HEK293 (cell line): Measurements from ENCODE around the gene SRSF4.

Experiments used
- BCL11A ChIP-seq: fragments of 450-650 bp; formaldehyde crosslinking; IDR thresholded peaks from 2 replicates; pipeline ENCODE4 v1.5.1; 2016; ENCODE audit warnings: low read depth, missing biosample characterization, missing genetic modification characterization
- CTCF ChIP-seq: fragments of 450-650 bp; formaldehyde crosslinking; IDR thresholded peaks from 2 replicates; pipeline ENCODE4 v1.5.1; 2016; ENCODE audit warnings: missing biosample characterization, missing genetic modification characterization
- GLIS1 ChIP-seq: fragments of 450-650 bp; formaldehyde crosslinking; IDR thresholded peaks from 2 replicates; pipeline ENCODE4 v1.5.1; 2016; ENCODE audit warnings: missing biosample characterization, missing genetic modification characterization
- GLIS2 ChIP-seq: fragments of 450-650 bp; formaldehyde crosslinking; IDR thresholded peaks from 2 replicates; pipeline ENCODE4 v1.5.1; 2016; ENCODE audit warnings: missing biosample characterization, missing genetic modification characterization
- KLF16 ChIP-seq: fragments of 450-650 bp; formaldehyde crosslinking; IDR thresholded peaks from 2 replicates; pipeline ENCODE4 v1.5.1; 2017; ENCODE audit warnings: missing biosample characterization, missing genetic modification characterization
- KLF8 ChIP-seq: fragments of 450-650 bp; formaldehyde crosslinking; IDR thresholded peaks from 2 replicates; pipeline ENCODE4 v1.5.1; 2016; ENCODE audit warnings: missing biosample characterization, missing genetic modification characterization
- MZF1 ChIP-seq: fragments of 450-650 bp; formaldehyde crosslinking; IDR thresholded peaks from 2 replicates; pipeline ENCODE4 v1.5.1; 2017; ENCODE audit warnings: missing biosample characterization, missing genetic modification characterization, borderline replicate concordance
- PRDM10 ChIP-seq: fragments of 450-650 bp; formaldehyde crosslinking; IDR thresholded peaks from 2 replicates; pipeline ENCODE4 v1.5.1; 2016; ENCODE audit warnings: missing biosample characterization, missing genetic modification characterization
- RBAK ChIP-seq: fragments of 450-650 bp; formaldehyde crosslinking; IDR thresholded peaks from 2 replicates; pipeline ENCODE4 v1.5.1; 2016; ENCODE audit warnings: missing biosample characterization, missing genetic modification characterization
- REPIN1 ChIP-seq: fragments of 450-650 bp; formaldehyde crosslinking; IDR thresholded peaks from 2 replicates; pipeline ENCODE4 v1.5.1; 2017; ENCODE audit warnings: missing biosample characterization, missing genetic modification characterization, low read depth
- TRIM28 ChIP-seq: IDR thresholded peaks from 2 replicates; pipeline ENCODE4 v1.6.1; 2011; ENCODE audit warnings: low read length, control low read depth, borderline replicate concordance
- ZBTB21 ChIP-seq: fragments of 450-650 bp; formaldehyde crosslinking; IDR thresholded peaks from 2 replicates; pipeline ENCODE4 v1.5.1; 2017; ENCODE audit warnings: missing biosample characterization, missing genetic modification characterization
- ZBTB44 ChIP-seq: fragments of 450-650 bp; IDR thresholded peaks from 2 replicates; pipeline ENCODE4 v1.5.1; 2018; ENCODE audit warnings: missing biosample characterization, mild to moderate bottlenecking, missing genetic modification characterization
- ZBTB6 ChIP-seq: fragments of 450-650 bp; formaldehyde crosslinking; IDR thresholded peaks from 2 replicates; pipeline ENCODE4 v1.5.1; 2017; ENCODE audit warnings: missing biosample characterization, missing genetic modification characterization
- ZBTB7A ChIP-seq: fragments of 450-650 bp; formaldehyde crosslinking; IDR thresholded peaks from 2 replicates; pipeline ENCODE4 v1.5.1; 2016; ENCODE audit warnings: low read depth, missing biosample characterization, missing genetic modification characterization
- ZBTB8A ChIP-seq: fragments of 450-650 bp; formaldehyde crosslinking; IDR thresholded peaks from 2 replicates; pipeline ENCODE4 v1.5.1; 2016; ENCODE audit warnings: missing biosample characterization, missing genetic modification characterization
- ZFP3 ChIP-seq: fragments of 450-650 bp; formaldehyde crosslinking; IDR thresholded peaks from 2 replicates; pipeline ENCODE4 v1.5.1; 2016; ENCODE audit warnings: low read depth, missing biosample characterization, missing genetic modification characterization
- ZNF10 ChIP-seq: fragments of 450-650 bp; formaldehyde crosslinking; IDR thresholded peaks from 2 replicates; pipeline ENCODE4 v1.5.1; 2017; ENCODE audit warnings: missing biosample characterization, missing genetic modification characterization
- ZNF175 ChIP-seq: fragments of 450-650 bp; formaldehyde crosslinking; IDR thresholded peaks from 2 replicates; pipeline ENCODE4 v1.5.1; 2016; ENCODE audit warnings: missing biosample characterization, missing genetic modification characterization
- ZNF248 ChIP-seq: fragments of 450-650 bp; formaldehyde crosslinking; IDR thresholded peaks from 2 replicates; pipeline ENCODE4 v1.5.1; 2017; ENCODE audit warnings: missing biosample characterization, missing genetic modification characterization
- ZNF274 ChIP-seq, 2 experiments: fragments of 200-500 bp in 1 of 2; fragments of 450-650 bp in 1 of 2; sonication (Bioruptor generic) in 1 of 2; formaldehyde crosslinking in 1 of 2; IDR thresholded peaks; 2 replicates each; pipeline versions ENCODE4 v1.5.1 to v1.6.1; 2014 to 2016; ENCODE audit warnings: borderline replicate concordance in 1 of 2, inconsistent platforms in 1 of 2, low read length in 1 of 2, missing biosample characterization in 1 of 2, missing genetic modification characterization in 1 of 2
- ZNF398 ChIP-seq: fragments of 450-650 bp; formaldehyde crosslinking; IDR thresholded peaks from 2 replicates; pipeline ENCODE4 v1.5.1; 2017; ENCODE audit warnings: missing biosample characterization, missing genetic modification characterization
- ZNF433 ChIP-seq: fragments of 450-650 bp; formaldehyde crosslinking; IDR thresholded peaks from 2 replicates; pipeline ENCODE4 v1.5.1; 2016; ENCODE audit warnings: missing biosample characterization, missing genetic modification characterization, low read depth
- ZNF596 ChIP-seq: fragments of 450-650 bp; IDR thresholded peaks from 2 replicates; pipeline ENCODE4 v1.5.0; 2018; ENCODE audit warnings: missing biosample characterization, mild to moderate bottlenecking, missing genetic modification characterization, moderate library complexity
- ZNF621 ChIP-seq: fragments of 450-650 bp; formaldehyde crosslinking; IDR thresholded peaks from 2 replicates; pipeline ENCODE4 v1.5.1; 2017; ENCODE audit warnings: missing biosample characterization, missing genetic modification characterization
- ZNF629 ChIP-seq: fragments of 450-650 bp; formaldehyde crosslinking; IDR thresholded peaks from 2 replicates; pipeline ENCODE4 v1.5.1; 2017; ENCODE audit warnings: missing biosample characterization, missing genetic modification characterization
- ZNF660 ChIP-seq: fragments of 450-650 bp; IDR thresholded peaks from 2 replicates; pipeline ENCODE4 v1.5.1; 2018; ENCODE audit warnings: missing biosample characterization, mild to moderate bottlenecking, missing genetic modification characterization
- ZNF664 ChIP-seq: fragments of 450-650 bp; formaldehyde crosslinking; IDR thresholded peaks from 2 replicates; pipeline ENCODE4 v1.5.1; 2016; ENCODE audit warnings: missing biosample characterization, missing genetic modification characterization

The SRSF4 gene

GRCh38 chr1:29230553-29231378 is 49.1 kb upstream of the SRSF4 start, which contains the start of gene MECR (continued):
- TF ChIP-seq ZBTB6 (tag by site-specific recombination) (0 out of 2 replicates have a peak, but pooled peaks have one; percentile 16), GLIS1 (tag by site-specific recombination) (peak; percentile 93), GLIS2 (tag by site-specific recombination) (peak; percentile 99), ZNF433 (no peak), KLF16 (tag by site-specific recombination) (peak; percentile 97), RBAK (no peak), BCL11A (tag by site-specific recombination) (no peak), MZF1 (no peak; the same call in 1 of the 2 replicates), ZNF274 (IDR thresholded peaks at IDR 0.05; ENCODE audit: low read length) (no peak), ZNF274 (tag by site-specific recombination; IDR thresholded peaks at IDR 0.05; ENCODE audit: borderline replicate concordance) (no peak), CTCF (tag by site-specific recombination) (peak; percentile 71), KLF8 (tag by site-specific recombination) (peak; percentile 99), ZNF664 (tag by site-specific recombination) (peak; percentile 100), ZFP3 (no peak), REPIN1 (tag by site-specific recombination) (no peak), ZNF248 (tag by site-specific recombination) (no peak), ZNF596 (tag by site-specific recombination) (peak; percentile 29; the same call in 1 of the 2 replicates), ZNF398 (tag by site-specific recombination) (peak; percentile 83), ZNF660 (tag by site-specific recombination) (peak; percentile 75; the same call in 1 of the 2 replicates), ZNF10 (no peak), ZBTB7A (tag by site-specific recombination) (peak; percentile 66; the same call in 1 of the 2 replicates), TRIM28 (no peak), PRDM10 (tag by site-specific recombination) (peak; percentile 80), ZBTB8A (peak; percentile 98), ZNF621 (no peak), ZNF629 (peak; percentile 70), ZNF175 (tag by site-specific recombination) (no peak), ZBTB44 (tag by site-specific recombination) (0 out of 2 replicates have a peak, but pooled peaks have one; percentile 43), ZBTB21 (tag by site-specific recombination) (peak; percentile 48; the same call in 1 of the 2 replicates)
